Cardiac fibroblast (primary cell): Measurements from ENCODE around the gene BPTF.
"Not testable (repeated sequence)": the region's sequence is repeated elsewhere in the genome, so short reads cannot be mapped to it uniquely, and the experiment has no call there.

Source experiments
- DNase-seq, 2 donors: peaks; one replicate each; pipeline versions ENCODE4 v3.0.0 to v3.0.0-alpha.2; 2010; ENCODE audit warnings: low read depth in 2 of 2
- H3K4me3 ChIP-seq, 2 donors: replicated peaks in 1 of 2; 1 replicate in 1 of 2; 2 replicates in 1 of 2; pipeline ENCODE4 v1.5.1; 2011; ENCODE audit warnings: low read depth in 2 of 2, low read length in 2 of 2, mild to moderate bottlenecking in 2 of 2, moderate library complexity in 1 of 2
- TF ChIP-seq, protein P1 (sequence below): IDR thresholded peaks from one replicate; pipeline ENCODE4 v1.5.1; 2011; ENCODE audit warnings: low read depth, mild to moderate bottlenecking, low read length, inconsistent platforms

Gene BPTF

DNA sequence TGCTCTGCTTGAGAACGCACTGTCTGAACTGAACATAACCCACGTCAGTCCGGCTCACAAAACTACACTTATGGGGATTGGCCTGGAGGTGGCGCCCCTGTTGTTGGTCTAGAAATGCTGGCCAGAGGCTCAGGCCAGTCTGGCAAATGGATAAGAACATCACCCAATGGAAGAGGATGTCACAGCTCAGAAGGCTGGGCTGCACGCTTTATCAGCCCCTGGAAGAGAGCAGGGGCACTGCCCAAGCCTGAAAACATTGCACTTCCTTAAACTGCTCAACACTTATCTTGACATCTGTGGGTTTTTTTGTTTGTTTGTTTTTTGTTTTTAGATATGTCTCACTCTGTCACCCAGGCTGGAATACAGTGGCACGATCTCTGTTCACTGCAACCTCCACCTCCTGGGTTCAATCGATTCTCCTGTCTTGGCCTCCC lies 24.8 kb upstream of the BPTF start:
- no peak overlapping the region for H3K4me3 ChIP-seq
- TF ChIP-seq, protein P1, sequence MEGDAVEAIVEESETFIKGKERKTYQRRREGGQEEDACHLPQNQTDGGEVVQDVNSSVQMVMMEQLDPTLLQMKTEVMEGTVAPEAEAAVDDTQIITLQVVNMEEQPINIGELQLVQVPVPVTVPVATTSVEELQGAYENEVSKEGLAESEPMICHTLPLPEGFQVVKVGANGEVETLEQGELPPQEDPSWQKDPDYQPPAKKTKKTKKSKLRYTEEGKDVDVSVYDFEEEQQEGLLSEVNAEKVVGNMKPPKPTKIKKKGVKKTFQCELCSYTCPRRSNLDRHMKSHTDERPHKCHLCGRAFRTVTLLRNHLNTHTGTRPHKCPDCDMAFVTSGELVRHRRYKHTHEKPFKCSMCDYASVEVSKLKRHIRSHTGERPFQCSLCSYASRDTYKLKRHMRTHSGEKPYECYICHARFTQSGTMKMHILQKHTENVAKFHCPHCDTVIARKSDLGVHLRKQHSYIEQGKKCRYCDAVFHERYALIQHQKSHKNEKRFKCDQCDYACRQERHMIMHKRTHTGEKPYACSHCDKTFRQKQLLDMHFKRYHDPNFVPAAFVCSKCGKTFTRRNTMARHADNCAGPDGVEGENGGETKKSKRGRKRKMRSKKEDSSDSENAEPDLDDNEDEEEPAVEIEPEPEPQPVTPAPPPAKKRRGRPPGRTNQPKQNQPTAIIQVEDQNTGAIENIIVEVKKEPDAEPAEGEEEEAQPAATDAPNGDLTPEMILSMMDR, result peak; percentile 81
- DNase-seq, result peak; percentile 85 to 88

DNA sequence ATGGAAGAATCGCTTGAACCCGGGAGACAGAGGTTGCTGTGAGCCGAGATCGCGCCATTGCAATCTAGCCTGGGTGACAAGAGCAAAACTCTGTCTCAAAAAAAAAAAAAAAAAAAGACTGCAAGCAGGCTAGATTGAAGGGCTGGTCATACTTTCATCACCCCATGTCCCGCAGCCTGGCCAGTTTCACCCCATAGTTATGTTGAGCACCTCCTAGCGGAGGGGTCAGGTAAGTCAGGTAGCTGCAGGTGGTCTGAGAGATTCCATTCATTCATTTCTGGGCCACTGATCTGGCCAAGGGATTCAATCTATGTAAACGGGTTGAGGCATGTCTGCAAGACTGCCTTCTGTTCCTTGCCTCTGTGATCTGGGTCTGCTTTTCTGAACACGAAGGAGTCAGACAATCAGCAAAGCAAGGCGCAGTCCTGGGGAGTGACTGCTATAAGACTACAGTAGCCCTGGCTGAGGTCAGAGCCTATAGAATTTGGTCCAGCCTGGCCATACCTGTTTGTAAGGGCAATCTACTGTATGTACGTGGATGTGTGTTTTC lies 23.6 kb upstream of the BPTF start:
- TF ChIP-seq, protein P1, result peak; percentile 8
- H3K4me3 ChIP-seq, result no peak overlapping the region
- DNase-seq, result no peak

DNA sequence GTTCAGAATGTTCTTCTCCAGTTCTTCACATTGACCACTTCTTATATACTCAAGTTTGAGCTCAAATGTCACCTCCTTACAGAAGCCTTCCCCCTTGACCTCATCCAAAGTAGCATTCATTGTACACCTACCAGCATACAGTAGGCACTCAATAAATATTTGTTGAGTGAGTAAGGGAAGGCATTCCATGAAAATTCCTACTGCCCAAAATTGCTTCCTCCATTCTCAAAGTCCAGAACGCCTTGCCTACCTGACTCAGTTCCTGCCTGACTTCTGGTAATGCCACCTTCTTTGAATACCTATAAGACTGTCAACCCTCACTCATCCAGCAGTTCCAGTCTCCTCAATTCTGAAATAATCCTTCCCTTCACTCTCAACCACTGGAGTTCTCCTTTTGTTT lies 14.8 kb upstream of the BPTF start:
- DNase-seq, result no peak
- H3K4me3 ChIP-seq, result no peak overlapping the region
- TF ChIP-seq, protein P1, result no peak

DNA sequence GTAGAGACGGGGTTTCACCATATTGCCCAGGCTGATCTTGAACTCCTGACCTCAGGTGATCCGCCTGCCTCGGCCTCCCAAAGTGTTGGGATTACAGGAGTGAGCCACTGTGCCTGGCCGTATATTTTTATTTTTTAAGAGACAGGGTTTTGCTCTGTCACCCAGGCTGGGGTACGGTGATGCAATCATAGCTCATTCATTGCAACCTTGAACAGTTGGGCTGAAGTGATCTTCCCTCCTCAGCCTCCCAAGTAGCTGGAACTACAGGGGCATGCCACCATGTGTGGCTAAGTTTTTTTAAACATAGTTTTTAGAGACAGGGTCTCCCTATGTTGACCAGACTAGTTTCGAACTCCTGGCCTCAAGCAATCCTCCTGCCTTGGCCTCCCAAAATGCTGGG lies 12.9 kb upstream of the BPTF start:
- not testable (repeated sequence) for H3K4me3 ChIP-seq, DNase-seq

DNA sequence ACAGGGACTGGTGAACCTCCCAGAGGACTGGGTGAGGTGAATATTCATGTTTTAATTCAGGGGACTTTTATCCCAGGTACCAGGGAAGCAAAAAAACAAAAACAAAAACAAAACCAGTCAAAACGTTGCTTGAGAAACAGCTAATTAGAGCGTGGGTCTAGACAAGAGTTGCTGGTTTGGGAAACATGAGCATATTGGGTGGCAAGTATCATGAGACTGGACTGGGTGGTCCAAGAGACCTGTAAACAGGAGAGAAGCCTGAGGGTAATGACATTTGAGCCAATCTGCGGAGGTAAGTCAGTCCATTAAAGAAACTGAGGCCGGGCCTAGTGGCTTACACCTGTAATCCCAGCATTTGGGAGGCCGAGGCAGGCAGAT lies 11.5 kb upstream of the BPTF start:
- TF ChIP-seq, protein P1, result no peak
- H3K4me3 ChIP-seq, result no peak overlapping the region
- no peak for DNase-seq

DNA sequence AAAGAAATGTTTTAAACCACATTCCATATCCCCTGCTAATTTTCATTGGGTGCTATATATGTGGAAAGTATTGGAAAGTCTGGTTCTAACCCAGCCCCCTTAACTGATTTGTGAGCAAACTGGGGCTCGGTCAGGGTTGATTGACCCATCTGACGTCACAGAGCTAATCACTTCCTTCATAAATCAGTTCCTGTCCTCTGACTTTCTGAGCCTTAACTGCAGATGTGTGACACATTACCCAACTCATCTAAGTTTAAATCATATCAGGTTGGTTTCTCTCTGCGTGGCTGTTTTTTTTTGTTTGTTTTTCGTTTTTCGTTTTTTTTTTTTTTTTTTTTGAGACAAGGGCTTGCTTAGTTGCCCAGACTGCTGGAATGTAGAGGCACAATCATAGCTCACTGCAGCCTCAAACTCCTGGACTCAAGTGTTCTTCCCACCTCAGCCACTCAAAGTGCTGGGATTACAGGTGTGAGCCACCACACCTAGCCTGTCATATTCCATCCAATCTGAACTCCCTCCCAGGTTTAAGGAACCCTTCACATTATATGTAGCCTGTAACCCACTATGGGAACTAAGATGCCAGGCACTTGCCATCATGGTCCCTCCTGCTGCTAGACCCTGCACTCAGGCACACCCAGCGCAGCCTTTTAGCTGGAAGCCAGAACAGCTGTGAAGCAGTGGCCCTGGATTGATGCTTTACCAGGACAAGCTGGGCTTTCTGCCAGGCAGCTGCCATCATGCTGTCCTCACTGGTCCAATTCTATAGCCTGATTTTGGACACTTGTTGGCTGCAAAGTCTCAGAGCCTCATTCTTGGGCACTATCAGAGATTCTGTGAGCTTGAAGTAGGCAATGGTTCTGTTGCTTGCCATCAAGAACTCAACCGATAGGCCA lies 6.9 kb upstream of the BPTF start:
- H3K4me3 ChIP-seq, result no peak overlapping the region
- TF ChIP-seq, protein P1, result no peak
- DNase-seq, result no peak

DNA sequence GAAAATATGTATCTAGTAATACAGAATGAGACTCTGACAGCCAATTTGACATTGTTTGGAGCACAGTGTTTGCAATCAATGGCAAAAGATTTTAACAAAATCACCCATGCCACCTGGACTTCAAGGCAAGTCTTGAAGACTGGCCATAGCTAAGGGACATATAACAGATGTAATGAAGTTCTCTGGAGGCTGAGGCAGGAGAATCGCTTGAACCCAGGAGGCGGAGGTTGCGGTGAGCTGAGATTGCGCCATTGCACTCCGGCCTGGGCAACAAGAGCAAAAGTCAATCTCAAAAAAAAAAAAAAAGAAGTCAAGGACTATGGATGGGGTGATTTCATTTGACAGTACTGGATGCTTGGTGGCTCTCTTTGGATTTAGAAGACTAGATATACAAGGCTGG lies 5.6 kb upstream of the BPTF start:
- TF ChIP-seq, protein P1, result no peak
- DNase-seq, result no peak
- no peak overlapping the region for H3K4me3 ChIP-seq
